Measurements from ENCODE around the gene TMEM238.
"Not testable (repeated sequence)": the region's sequence is repeated elsewhere in the genome, so short reads cannot be mapped to it uniquely, and the experiment has no call there.

TMEM238 gene, protein sequence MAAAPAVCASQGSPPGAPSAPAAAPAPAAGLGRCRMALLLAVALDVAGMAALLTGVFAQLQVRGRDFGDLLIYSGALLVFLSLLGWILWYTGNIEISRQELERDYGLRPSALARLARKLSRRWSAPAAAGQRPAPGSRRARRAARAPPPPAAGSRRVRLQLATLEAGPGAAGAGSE

DNA sequence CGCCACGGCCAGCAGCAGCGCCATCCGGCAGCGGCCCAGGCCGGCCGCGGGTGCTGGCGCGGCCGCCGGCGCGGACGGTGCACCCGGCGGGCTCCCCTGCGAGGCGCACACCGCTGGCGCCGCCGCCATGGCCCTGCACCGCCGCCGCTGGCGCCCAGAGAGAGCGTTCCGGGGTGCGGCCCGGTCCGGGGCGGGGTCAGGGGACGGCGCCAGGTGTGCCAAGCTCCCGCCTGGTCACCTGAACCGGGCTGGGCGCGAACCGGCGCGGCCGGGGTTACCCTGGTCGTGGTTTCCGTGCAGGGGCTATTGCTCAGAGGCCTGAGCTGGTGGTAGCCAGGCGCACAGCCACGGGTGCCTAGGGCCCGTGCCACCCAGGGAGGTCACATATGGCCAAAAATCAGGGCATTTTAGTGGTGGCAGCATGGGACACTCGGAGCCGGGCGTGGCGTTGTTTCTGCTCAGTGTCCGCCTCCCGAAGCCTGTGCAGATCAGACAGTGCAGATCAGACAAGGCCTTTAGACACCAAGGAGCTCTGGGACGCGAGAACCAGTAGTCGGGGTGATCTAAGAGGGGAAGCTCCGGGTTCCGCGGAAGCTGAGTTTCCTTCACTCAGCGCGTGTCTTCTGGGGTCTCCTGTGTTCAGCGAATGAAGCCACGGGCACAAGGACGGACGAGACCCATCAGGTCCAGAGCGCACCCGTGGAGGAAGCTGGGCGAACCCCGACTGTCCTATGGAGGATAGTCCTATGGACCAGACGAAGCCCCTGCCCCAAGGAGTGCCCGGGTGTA lies at the start of gene TMEM238:
Gene TMEM238, minus strand, starts transcription at position 162 of the 789 bp plus-strand sequence. Its CDS starts 33 bp downstream, at position 129.
- no peak for DNase-seq (ENCODE audit: low read depth)

DNA sequence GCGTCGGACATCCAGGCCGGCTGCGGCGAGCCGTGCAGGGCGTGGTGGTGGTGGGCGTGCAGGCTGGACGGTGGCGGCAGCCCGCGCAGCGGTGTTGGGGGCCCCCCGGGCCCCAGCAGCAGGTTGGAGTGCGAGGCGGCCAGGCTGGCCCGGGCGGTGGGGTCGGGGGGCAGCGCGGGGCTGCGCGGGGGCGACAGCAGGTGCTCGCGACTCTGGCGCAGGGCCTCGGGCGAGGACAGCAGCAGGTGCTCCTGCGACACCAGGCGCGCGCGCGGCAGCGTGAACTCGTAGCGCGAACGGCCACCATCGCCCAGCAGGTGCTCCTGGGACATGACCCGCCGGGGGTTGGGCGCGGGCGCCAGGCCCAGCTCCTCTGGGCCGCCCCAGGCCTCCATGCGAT lies 49.2 kb upstream of the TMEM238 start:
- DNase-seq (ENCODE audit: low read depth), result no peak

DNA sequence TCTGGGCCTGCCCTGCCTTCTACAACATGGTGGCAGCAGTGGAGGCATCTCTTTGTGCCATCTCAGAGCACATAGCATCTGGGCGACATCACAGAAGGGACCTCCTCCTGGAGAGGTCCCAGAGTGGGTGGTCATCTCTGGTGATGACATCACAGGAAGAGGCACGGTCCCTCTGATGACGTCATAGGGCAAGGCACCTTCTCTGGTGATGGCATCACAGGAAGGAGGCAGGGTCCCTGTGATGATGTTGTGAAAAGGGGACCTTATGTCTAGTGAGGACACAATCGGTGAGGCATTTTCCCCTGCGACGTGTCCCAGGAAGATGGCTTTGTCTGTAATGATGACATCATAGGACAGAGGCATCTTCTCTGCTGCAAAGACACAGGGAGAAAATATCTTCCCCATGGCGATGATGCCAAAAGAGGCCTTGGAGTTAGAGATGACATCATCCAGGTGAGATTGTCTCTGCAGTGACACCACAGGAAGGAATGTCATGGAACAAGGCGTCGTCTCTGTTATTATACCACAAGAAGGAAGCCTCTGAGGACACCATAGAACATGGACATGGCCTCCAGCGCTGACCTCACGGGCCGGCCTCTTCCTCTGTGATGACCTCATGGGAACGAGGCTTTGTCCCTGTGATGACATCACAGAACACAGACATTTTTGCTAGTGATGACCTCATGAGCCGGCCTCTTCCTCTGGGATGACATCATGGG lies 48.3 kb upstream of the TMEM238 start:
- DNase-seq (ENCODE audit: low read depth), result no peak

DNA sequence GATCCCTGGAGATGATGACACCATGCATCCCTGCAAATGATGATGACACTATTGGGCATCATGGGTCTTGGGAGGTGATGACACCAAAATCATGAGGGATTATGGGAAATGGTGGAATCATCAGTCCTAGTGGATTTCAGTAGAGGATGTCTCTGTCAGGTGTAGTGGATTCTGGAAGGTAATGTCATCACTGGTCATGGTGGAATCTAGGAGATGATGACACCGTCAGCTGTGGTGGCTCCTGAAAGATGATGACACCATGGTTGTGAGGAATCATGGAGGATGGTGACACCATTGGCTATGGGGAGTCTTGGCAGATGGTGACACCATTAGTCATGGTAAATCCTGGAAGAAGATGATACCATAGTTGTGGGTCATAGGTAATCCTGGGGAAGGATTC lies 47.1 kb upstream of the TMEM238 start:
- no peak for DNase-seq (ENCODE audit: low read depth)

DNA sequence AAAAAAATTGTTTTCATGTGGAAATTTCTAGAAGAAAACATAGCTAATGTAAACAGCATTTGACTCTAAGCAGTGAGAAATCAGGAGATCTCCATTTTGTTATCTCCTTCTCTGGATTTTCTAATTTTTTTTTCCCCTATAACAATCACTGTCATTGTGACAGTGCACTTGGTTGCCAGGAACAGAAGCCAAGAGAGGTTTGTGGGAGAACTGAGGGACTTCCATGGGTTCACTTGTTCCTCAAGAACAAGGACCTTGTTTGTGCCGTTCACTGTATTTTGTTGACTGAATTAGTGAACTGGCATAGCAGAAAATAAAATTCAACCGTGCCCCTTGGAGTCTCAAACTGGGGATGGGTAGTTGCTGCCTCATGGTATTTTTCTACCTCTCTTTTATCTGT lies 42.0 kb upstream of the TMEM238 start:
- no peak for DNase-seq (ENCODE audit: low read depth)

DNA sequence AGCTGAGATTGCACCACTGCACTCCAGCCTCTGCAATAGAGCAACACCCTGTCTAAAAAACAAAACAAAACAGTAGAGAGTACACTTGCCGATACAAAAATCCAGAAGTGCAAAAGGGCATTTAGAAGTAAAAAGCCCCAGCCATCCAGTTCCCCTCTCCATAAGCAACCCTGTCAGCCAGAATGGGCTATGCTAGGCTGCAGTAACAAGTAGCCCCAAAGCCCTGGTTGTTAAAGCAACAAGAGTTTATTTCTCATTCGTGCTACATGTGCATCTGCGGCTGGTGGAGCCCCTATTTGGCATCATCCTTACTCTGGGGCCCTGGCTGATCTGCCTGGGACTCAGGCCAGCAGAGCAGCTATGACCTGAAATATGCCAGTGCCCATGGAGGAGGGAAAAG lies 40.4 kb upstream of the TMEM238 start:
- DNase-seq (ENCODE audit: low read depth), result no peak

DNA sequence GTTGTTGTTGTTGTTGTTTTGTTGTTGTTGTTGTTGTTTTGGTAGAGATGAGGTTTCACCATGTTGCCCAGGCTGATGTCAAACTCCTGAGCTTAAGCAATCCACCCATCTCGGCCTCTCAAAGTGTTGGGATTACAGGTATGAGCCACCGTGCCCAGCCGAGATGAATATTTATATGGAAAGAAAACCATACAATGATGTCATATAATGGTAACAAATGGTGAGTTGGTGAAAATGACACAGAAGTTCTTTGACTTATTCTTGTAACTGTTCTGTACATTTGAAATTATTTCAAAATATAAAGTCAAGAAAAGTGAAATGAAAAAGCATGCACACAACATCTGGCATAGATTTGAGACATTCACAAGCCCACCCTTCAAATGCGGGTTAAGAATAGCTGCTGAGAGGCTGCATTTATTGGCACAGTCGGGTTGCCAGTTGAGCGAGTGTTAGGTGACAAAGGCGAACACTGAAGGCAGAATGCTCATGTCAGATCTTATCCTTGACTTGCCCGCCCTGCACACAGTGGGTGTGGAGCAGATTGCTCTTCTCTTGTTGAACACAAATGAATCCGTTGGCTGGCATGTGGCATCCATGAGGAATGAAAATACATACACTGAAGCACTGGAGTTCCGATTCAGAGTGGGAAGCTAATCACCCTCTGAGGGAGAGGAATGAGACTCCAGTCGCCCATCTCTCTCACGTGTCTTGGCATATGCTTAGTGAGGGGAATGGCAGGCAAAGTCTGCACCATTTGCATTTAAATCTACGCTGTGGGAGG lies 39.3 kb upstream of the TMEM238 start:
- no peak for DNase-seq (ENCODE audit: low read depth)

DNA sequence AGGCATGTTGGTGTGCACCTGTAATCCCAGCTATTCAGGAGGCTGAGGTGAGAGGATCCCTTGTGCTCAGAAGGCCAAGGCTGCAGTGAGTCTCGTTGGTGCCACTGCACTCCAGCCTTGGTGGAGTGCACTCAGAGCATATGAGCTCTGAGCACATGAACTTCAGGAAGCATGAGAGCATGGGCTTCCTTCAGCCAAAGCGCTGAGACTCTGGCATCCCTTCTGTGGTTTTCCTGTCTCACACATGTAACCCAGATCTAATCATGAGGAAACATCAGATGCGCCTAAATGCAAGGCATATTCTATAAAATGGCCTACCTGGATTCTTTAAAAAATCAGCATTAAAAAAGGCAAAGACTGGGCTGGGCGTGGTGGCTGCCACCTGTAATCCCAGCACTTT lies 37.2 kb upstream of the TMEM238 start:
- not testable (repeated sequence) for DNase-seq (ENCODE audit: low read depth)

DNA sequence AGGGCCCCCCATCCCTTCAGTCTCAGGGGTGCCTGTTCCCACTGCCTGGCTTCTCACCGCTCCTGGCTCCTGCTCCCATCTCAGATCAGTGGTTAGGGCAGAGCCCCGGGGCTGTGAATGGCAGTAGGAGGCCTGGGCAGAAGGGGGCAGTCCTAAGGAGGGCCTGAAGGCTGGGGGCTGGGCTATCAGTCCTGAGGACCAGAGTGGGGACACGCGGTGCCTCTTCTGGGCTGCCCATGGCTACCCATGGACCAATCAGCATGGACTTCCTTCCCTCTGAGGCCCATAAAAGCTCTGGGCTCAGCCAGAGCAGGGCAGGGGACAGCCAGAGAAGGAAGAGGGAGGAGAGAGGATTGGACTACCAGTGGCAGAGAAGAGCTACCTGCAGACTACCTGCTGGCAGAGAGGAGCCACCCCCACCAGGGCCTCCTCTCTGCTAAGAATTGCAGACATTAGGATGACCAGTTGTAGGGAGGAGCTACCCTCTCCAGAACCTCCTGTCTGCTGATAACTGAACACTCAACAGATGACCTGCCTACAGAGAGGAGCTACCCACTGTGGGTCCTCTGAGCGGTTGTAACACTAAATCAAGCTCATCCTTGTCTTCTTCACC lies 35.6 kb upstream of the TMEM238 start:
- DNase-seq (ENCODE audit: low read depth), result no peak

DNA sequence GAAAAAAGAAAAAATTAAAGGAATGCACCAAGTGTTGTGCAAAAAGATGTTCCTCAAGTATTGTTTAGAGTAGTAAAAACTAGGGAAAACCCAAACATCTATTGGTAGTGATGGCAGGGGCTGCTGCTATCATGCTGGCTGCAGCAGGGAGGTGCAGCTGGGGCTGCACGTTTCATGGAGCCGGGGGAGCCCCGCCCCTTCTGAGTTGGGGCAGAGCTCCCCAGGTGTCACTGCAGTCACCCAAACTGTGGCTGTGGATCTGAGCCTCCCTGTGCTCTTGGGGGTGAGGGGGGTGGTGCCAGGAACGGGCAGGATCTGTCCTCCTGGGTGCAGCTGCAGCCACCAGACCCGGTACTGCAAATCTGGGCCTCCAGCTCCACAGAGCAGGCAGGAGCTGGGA lies 35.0 kb upstream of the TMEM238 start:
- no peak for DNase-seq (ENCODE audit: low read depth)

DNA sequence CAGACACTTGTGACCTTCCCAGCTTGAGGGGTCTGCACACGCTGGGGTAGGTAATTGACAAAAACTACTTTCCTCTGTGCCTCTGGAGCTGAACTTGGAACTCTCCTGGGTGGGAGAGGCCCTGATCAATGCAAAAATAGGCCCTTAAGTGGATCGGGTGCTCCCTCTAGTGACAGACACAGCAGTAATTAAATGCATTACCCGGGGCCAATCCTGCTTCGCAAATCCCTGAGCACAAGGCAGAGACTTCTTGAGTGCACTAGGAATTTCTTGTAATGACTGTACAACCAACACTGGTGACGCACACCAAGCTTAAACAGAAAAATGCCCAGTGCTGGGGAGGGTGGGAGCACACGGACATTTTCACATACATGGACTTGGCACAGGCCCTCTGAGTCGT lies 34.1 kb upstream of the TMEM238 start:
- peak; percentile 87 for DNase-seq (ENCODE audit: low read depth)

DNA sequence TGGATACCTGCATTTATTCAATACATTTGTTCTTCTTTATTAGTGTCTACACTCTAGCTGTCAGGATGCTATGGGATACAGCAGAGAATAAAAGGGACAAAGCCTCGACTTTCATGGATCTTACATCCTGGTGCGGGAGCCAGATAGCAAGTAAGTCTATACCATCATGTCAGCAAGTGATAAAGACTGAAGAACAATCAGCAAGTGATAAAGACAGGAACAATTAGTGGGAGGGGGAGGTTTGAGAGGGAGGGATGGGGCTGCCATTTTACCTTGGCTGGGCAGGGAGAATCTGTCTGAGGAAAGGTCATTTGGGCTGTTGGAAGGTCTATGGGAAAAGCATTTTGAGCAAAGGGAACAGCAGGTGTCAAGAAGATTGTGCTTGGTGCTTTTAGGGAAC lies 26.1 kb upstream of the TMEM238 start:
- no peak for DNase-seq (ENCODE audit: low read depth)

DNA sequence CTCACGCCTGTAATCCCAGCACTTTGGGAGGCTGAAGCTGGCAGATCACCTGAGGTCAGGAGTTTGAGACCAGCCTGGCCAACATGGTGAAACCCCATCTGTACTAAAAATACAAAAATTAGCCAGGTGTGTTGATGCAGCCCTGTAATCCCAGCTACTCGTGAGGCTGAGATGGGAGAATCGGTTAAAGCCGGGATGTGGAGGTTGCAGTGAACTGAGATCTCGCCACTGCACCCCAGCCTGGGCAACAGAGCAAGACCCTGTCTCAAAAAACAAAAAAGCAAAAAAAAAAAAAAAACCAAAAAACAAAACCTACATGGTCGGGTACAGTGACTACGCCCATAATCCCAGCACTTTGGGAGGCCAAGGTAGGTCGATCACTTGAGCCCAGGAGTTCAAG lies 25.1 kb upstream of the TMEM238 start:
- DNase-seq (ENCODE audit: low read depth), result not testable (repeated sequence)

DNA sequence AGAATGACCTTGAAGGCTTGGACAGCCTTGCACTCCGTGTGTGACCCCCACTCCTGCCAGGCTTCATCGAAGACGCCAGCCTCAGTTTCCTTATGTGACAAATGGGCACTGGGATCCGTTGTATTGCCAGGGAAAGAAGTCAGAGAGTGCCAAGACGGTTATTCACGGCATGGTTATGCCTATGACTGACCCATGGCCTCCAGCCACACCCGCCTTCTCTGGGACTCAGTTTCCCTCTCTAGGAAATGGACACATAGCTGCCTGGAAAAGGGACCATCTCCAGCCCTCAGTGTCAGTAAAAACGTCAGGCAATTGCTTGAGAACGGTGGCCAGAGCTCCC lies 24.4 kb upstream of the TMEM238 start:
- DNase-seq (ENCODE audit: low read depth), result no peak

DNA sequence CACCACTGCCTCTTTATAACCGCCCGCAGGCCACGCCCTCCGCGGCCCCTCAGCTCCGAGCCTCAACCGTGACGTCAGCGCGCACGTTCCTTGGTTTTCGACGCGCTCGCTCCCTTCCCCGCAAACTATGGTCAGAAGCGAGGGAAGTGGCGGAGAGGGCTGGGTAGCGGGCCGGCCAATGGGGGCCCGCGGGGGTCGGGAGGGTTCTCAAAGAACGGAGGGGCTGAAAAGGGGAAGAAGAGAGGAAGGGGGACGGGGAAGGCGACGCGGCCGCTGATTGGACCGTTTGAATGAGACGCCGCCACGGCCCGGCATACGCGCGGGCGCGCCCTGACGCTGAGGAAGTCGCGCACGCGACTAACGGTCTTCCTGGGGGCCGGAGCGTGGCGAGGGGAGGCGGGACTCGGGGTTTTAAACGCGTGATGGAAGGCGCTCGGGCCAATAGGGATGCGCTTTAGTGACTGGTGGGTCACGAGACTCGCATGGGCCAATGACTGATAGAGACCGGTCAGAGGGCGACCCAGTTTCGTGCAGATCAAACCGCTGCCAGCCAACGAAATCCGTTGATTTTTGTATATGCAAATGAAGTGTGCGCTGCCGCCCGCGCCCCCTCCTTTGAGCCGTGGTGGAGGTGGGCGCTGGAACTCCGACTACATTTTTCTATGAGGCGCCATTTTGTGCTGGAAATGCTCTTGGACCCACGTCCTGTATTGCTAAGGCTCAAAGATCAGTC lies 23.9 kb upstream of the TMEM238 start:
- peak; percentile 99 for DNase-seq (ENCODE audit: low read depth)

DNA sequence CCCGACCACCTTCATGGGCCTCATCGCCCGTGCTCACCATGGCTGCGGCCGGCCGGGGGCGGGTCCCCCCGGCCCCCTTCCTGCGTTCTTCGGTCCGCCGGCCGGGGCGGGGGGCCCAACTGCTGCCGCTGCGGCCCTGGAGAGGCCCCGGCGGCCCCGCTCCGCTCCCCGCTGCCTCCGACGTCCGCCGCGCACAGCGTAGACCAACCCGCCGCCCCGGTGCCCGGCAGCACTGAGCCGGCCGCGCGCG lies 23.4 kb upstream of the TMEM238 start, which contains the start of gene UBE2S:
Gene UBE2S, minus strand, starts transcription at position 239 of the 250 bp plus-strand sequence. Its CDS starts 199 bp downstream, at position 40.
- not testable (repeated sequence) for DNase-seq (ENCODE audit: low read depth)

DNA sequence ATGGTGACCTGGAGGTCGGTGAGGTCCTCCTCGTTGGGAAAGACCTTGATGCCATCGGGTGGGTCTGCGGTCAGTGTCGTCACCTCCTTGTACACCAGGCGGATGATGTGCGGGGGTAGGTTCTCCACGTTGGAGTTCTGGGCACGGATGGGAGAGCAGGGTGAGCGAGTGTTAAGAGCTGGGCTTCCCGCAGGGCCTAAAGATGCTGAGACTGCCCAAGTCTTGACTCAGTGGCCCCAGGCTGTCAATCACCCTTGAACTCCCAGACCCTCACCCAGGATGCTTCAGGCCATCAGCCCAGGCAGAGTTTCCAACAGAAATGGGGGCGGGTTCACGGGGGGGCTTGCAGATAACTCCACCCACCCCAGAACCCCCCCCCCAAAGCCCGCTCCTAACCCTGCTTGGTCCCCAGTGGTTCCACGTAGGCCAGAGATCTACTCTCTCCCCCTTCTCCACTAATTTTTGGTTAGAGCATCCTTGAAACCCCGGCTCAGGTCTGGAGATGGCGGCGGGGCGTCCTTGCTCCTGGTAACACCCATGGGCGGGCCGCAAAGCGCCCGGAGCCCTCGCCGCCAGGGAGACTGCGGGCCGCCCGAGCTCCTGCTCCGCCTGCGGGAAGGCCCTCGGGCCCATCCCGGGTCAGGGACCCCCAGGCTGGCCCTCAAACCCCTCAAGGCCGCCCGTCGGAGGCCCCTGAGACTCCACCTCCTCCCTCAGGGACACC lies 22.9 kb upstream of the TMEM238 start:
- peak; percentile 55 for DNase-seq (ENCODE audit: low read depth)

DNA sequence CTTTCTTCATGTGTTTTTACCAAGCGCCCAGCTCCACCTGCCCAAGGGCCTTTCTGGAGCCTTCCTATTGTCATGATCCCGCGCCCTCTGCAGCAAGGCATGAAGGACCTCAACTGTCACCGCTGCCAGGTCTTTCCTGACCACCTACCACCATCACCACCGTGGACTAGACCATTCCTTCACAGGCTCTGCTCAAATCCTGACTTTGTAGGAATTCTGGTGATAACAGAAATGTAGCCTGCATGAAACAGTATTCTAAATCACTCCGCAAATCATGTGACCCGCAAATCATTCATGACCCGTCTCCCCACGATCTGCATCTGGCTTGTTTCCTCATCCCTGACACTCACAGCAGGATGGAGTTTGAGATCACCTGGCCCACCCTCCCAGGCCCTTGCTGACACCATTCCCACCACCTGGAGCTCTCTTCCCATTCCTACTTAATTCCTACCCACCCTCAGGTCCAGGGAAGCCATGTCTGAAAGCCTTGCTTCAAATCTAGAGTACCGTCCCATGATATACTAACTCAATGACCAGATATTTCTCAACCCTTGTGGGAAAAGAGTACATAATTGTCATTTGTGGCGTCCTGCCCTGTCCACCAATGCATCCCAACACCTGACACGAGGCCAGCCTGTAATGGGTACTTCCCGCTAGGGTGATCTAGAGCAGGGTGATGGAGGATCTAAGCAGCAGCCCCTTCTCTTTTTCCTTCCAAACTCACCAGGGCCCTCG lies 22.2 kb upstream of the TMEM238 start:
- DNase-seq (ENCODE audit: low read depth), result no peak

DNA sequence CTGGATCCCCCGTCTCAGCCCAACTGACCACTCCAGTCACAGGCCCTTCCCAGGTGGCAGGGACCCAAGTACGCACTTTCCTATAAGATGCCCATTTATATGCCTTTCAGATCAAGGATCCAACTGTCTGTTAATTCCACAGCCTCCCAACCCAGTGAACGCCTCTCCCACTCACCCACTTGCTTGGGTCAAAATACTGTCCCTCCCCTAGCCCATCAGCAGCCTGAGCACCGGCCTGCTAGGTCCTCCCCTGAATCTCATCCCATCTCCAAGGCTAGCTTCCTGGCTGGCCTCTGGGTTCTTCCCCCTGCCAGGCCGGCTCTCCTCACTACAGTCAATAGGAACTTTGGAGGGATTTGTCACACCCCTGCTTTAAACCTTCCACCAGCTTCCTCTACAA lies 21.5 kb upstream of the TMEM238 start:
- no peak for DNase-seq (ENCODE audit: low read depth)

DNA sequence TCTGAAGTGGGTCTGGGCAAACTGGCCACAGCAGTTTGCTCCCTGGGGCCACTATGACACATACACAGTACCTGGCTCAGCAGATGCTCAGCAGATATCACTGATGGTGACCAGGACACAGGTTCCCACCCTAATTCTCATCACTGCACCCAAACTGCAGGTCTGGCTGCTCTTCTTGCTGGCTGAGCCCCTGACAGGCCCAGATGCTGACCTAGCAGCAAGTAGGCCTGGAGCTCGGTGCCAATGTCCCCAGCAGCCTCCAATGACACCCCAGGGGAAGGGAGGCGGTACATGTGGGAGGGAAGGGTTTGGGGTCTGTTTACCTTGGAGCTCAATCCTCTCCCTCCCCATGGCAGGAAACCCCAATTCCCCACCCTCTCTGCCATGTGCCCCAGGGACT lies 18.4 kb upstream of the TMEM238 start:
- no peak for DNase-seq (ENCODE audit: low read depth)
